ENCODE data around the gene CROCC2. TPM values are rescaled to one million over a fixed set of nuclear protein-coding genes. Genes with fewer than 3 reads are reported as not detected.

The CROCC2 gene
- total RNA-seq, 2 experiments from 2014 or later = not detected

GRCh38 chr2:240946046-240946445, 39.9 kb downstream of the CROCC2 start:
- Mint-ChIP-seq H3K4me1 (no peaks in the 10 kb centered on the region), H3K4me3 (no peak overlapping the region), H3K36me3 (ENCODE audit: low read depth) (no peaks in the 10 kb centered on the region), H3K27me3 (peaks cover 3% of the 10 kb centered on the region), H3K27ac (no peak overlapping the region), H3K9me3 (no peaks in the 10 kb centered on the region)
- ChIA-PET POLR2A (no interaction called here), CTCF (no interaction called here)
- DNase-seq = no peak

- H3K4me3 Mint-ChIP-seq = no peak overlapping the region
- H3K9me3 Mint-ChIP-seq = no peaks in the 10 kb centered on the region
- DNase-seq = no peak
- ChIA-PET CTCF (interaction anchor here (0.6 kb wide), 1 partner anchor 800 kb away, joined by 4 read pairs; no protein-coding TSS in a partner anchor), POLR2A (no interaction called here)
- H3K36me3 Mint-ChIP-seq (ENCODE audit: low read depth) = no peaks in the 10 kb centered on the region
- H3K27ac Mint-ChIP-seq = no peak overlapping the region
- H3K4me1 Mint-ChIP-seq = no peaks in the 10 kb centered on the region
- H3K27me3 Mint-ChIP-seq = no peaks in the 10 kb centered on the region
Observed at GRCh38 chr2:240946654-240947053, 40.5 kb downstream of the CROCC2 start.

- Mint-ChIP-seq H3K4me3 (no peak overlapping the region), H3K9me3 (no peaks in the 10 kb centered on the region), H3K27ac (no peak overlapping the region), H3K4me1 (no peaks in the 10 kb centered on the region), H3K36me3 (ENCODE audit: low read depth) (no peaks in the 10 kb centered on the region), H3K27me3 (no peaks in the 10 kb centered on the region)
- ChIA-PET POLR2A (no interaction called here), CTCF (interaction anchor here (0.6 kb wide), 1 partner anchor 799 kb away, joined by 4 read pairs; no protein-coding TSS in a partner anchor)
- no peak for DNase-seq
Observed at GRCh38 chr2:240947176-240947575, 41.0 kb downstream of the CROCC2 start.

GRCh38 chr2:240947607-240948006, 41.5 kb downstream of the CROCC2 start:
- CTCF ChIA-PET = no interaction called here
- Mint-ChIP-seq H3K4me1 (no peaks in the 10 kb centered on the region), H3K4me3 (no peak overlapping the region), H3K36me3 (ENCODE audit: low read depth) (no peaks in the 10 kb centered on the region), H3K9me3 (no peaks in the 10 kb centered on the region), H3K27ac (no peak overlapping the region), H3K27me3 (no peaks in the 10 kb centered on the region)
- DNase-seq = no peak
- POLR2A ChIA-PET = no interaction called here

GRCh38 chr2:240948086-240948485, 42.0 kb downstream of the CROCC2 start:
- Mint-ChIP-seq H3K4me3 (no peak overlapping the region), H3K9me3 (no peaks in the 10 kb centered on the region), H3K4me1 (no peaks in the 10 kb centered on the region), H3K27ac (no peak overlapping the region), H3K36me3 (ENCODE audit: low read depth) (no peaks in the 10 kb centered on the region), H3K27me3 (no peaks in the 10 kb centered on the region)
- CTCF ChIA-PET = interaction anchor here (0.9 to 1.1 kb wide), 2 partner anchors 33 to 50 kb away, joined by 3 read pairs; partner anchors contain the start of gene SNED1
- POLR2A ChIA-PET = no interaction called here
- no peak for DNase-seq

- DNase-seq = no peak
- H3K4me3 Mint-ChIP-seq = no peak overlapping the region
- no peaks in the 10 kb centered on the region for H3K27me3 Mint-ChIP-seq
- H3K4me1 Mint-ChIP-seq = no peaks in the 10 kb centered on the region
- no peaks in the 10 kb centered on the region for H3K36me3 Mint-ChIP-seq (ENCODE audit: low read depth)
- no peak overlapping the region for H3K27ac Mint-ChIP-seq
- POLR2A ChIA-PET = no interaction called here
- CTCF ChIA-PET = interaction anchor here (0.9 to 1.2 kb wide), 3 partner anchors 35 to 919 kb away, joined by 3 read pairs; partner anchors contain the start of gene SNED1
- H3K9me3 Mint-ChIP-seq = no peaks in the 10 kb centered on the region
Observed at GRCh38 chr2:240948905-240949790, 43.0 kb downstream of the CROCC2 start.

- no peaks in the 10 kb centered on the region for H3K27me3 Mint-ChIP-seq
- no peaks in the 10 kb centered on the region for H3K4me1 Mint-ChIP-seq
- no peak for DNase-seq
- no peak overlapping the region for H3K4me3 Mint-ChIP-seq
- no peaks in the 10 kb centered on the region for H3K36me3 Mint-ChIP-seq (ENCODE audit: low read depth)
- H3K9me3 Mint-ChIP-seq = no peaks in the 10 kb centered on the region
- no peak overlapping the region for H3K27ac Mint-ChIP-seq
- ChIA-PET POLR2A (no interaction called here), CTCF (no interaction called here)
Observed at GRCh38 chr2:240949791-240950705, 43.9 kb downstream of the CROCC2 start.

- no peaks in the 10 kb centered on the region for H3K4me1 Mint-ChIP-seq
- no peaks in the 10 kb centered on the region for H3K36me3 Mint-ChIP-seq (ENCODE audit: low read depth)
- no peaks in the 10 kb centered on the region for H3K9me3 Mint-ChIP-seq
- no peak overlapping the region for H3K27ac Mint-ChIP-seq
- H3K4me3 Mint-ChIP-seq = no peak overlapping the region
- ChIA-PET CTCF (no interaction called here), POLR2A (no interaction called here)
- no peaks in the 10 kb centered on the region for H3K27me3 Mint-ChIP-seq
- DNase-seq = no peak
Observed at GRCh38 chr2:240951045-240951594, 45.0 kb downstream of the CROCC2 start.

- DNase-seq = no peak
- ChIA-PET POLR2A (no interaction called here), CTCF (no interaction called here)
- no peaks in the 10 kb centered on the region for H3K36me3 Mint-ChIP-seq (ENCODE audit: low read depth)
- no peak overlapping the region for H3K4me3 Mint-ChIP-seq
- H3K4me1 Mint-ChIP-seq = no peaks in the 10 kb centered on the region
- no peaks in the 10 kb centered on the region for H3K27me3 Mint-ChIP-seq
- H3K27ac Mint-ChIP-seq = no peak overlapping the region
- no peaks in the 10 kb centered on the region for H3K9me3 Mint-ChIP-seq
Observed at GRCh38 chr2:240952496-240953246, 46.5 kb downstream of the CROCC2 start.

GRCh38 chr2:240953426-240954410, 47.6 kb downstream of the CROCC2 start:
- ChIA-PET POLR2A (no interaction called here), CTCF (no interaction called here)
- no peaks in the 10 kb centered on the region for H3K27me3 Mint-ChIP-seq
- DNase-seq = no peak
- H3K9me3 Mint-ChIP-seq = no peaks in the 10 kb centered on the region
- no peak overlapping the region for H3K27ac Mint-ChIP-seq
- no peaks in the 10 kb centered on the region for H3K4me1 Mint-ChIP-seq
- H3K36me3 Mint-ChIP-seq (ENCODE audit: low read depth) = no peaks in the 10 kb centered on the region
- no peak overlapping the region for H3K4me3 Mint-ChIP-seq

GRCh38 chr2:240954436-240955305, 48.5 kb downstream of the CROCC2 start:
- POLR2A ChIA-PET = no interaction called here
- H3K4me1 Mint-ChIP-seq = no peaks in the 10 kb centered on the region
- no peaks in the 10 kb centered on the region for H3K9me3 Mint-ChIP-seq
- H3K27ac Mint-ChIP-seq = no peak overlapping the region
- no peaks in the 10 kb centered on the region for H3K27me3 Mint-ChIP-seq
- DNase-seq = no peak
- H3K4me3 Mint-ChIP-seq = no peak overlapping the region
- H3K36me3 Mint-ChIP-seq (ENCODE audit: low read depth) = no peaks in the 10 kb centered on the region
- CTCF ChIA-PET = no interaction called here

Measured in activated CD4-positive, alpha-beta T cell treated with anti-CD3 and anti-CD28 coated beads, Interleukin-2, amount 10 ng/mL, durations not matched to agents 7 days and 5 days (primary cell).